HepG2 (cell line): ENCODE results near the gene GBA2.

Experiments used
- ATF7 ChIP-seq, 2 experiments: fragments of 450-650 bp in 1 of 2; sonication (generic) in 1 of 2; formaldehyde crosslinking in 1 of 2; IDR thresholded peaks; 2 replicates each; pipeline versions ENCODE4 v1.4.0 to v1.6.1; 2016 to 2020; ENCODE audit warnings: antibody characterized with exemption in 1 of 2, mild to moderate bottlenecking in 1 of 2, missing genetic modification reagents in 1 of 2
- CEBPZ ChIP-seq: IDR thresholded peaks from 2 replicates; pipeline ENCODE4 v1.6.1; 2012; ENCODE audit warnings: low read length, improper control_type of control experiment
- CTCF ChIP-seq: sonication (generic); formaldehyde crosslinking; IDR thresholded peaks from 2 replicates; pipeline ENCODE4 v1.5.0; 2020; ENCODE audit warnings: mild to moderate bottlenecking, missing genetic modification reagents, moderate library complexity
- MXD1 ChIP-seq: sonication (generic); formaldehyde crosslinking; IDR thresholded peaks from 2 replicates; pipeline ENCODE4 v1.4.0; 2020; ENCODE audit warnings: mild to moderate bottlenecking, missing genetic modification reagents
- PHB2 ChIP-seq: fragments of 450-650 bp; IDR thresholded peaks from 2 replicates; pipeline ENCODE4 v1.6.1; 2018; ENCODE audit not compliant: partially characterized antibody
- POLR2A ChIP-seq, 2 experiments: IDR thresholded peaks; 2 replicates each; pipeline ENCODE4 v1.6.1; 2011; ENCODE audit warnings: low read depth in 2 of 2, low read length in 2 of 2, mild to moderate bottlenecking in 1 of 2, moderate library complexity in 1 of 2; ENCODE audit not compliant: insufficient read depth in 1 of 2
- RFX5 ChIP-seq: IDR thresholded peaks from 2 replicates; pipeline ENCODE4 v1.6.1; 2011; ENCODE audit warnings: low read depth, low read length, improper control_type of control experiment
- SP1 ChIP-seq, 2 experiments: fragments of 450-650 bp in 1 of 2; sonication (generic) in 1 of 2; formaldehyde crosslinking in 1 of 2; IDR thresholded peaks; 2 replicates each; pipeline versions ENCODE4 v1.4.0 to v1.6.1; 2016 to 2020; ENCODE audit warnings: missing genetic modification reagents in 1 of 2
- ZBTB49 ChIP-seq: sonication (generic); formaldehyde crosslinking; IDR thresholded peaks from 2 replicates; pipeline ENCODE4 v1.4.0; 2020; ENCODE audit warnings: missing genetic modification reagents, borderline replicate concordance

- TF ChIP-seq CTCF (CRISPR knock-in tag): no peak
- TF ChIP-seq ATF7 (IDR thresholded peaks at IDR 0.05): no peak
- TF ChIP-seq ATF7 (CRISPR knock-in tag; IDR thresholded peaks at IDR 0.05): no peak
- no peak for TF ChIP-seq MXD1
- TF ChIP-seq ZBTB49 (CRISPR knock-in tag): no peak
- TF ChIP-seq RFX5: no peak
- no peak for TF ChIP-seq CEBPZ
- TF ChIP-seq POLR2A (IDR thresholded peaks at IDR 0.05; ENCODE audit: insufficient read depth in 1 of 2, low read depth in 2 of 2, low read length in 2 of 2): no peak
- TF ChIP-seq PHB2: no peak
- no peak for TF ChIP-seq SP1 (IDR thresholded peaks at IDR 0.05)
- TF ChIP-seq SP1 (CRISPR knock-in tag; IDR thresholded peaks at IDR 0.05): no peak
Observed at GRCh38 chr9:35734096-35734495, 14.9 kb downstream of the GBA2 start.
